Bronchial epithelial cell (primary cell): ENCODE data around the gene NDUFAF2. TPM values are rescaled to one million over a fixed set of nuclear protein-coding genes. Genes with fewer than 3 reads are reported as not detected.

ENCODE experiments used
- DNase-seq: peaks from one replicate; pipeline ENCODE4 v3.0.0-alpha.2; 2010; ENCODE audit warnings: low read depth
- FAIRE-seq: peaks from 2 replicates; lab custom pipeline; 2011; peaks lifted over from hg19 to GRCh38; lab: Jason Lieb, UNC
- H3K27me3 ChIP-seq: 2 replicates; pipeline ENCODE4 v1.5.1; 2011; ENCODE audit warnings: low read length; ENCODE audit not compliant: control insufficient read depth, insufficient read depth
- H3K36me3 ChIP-seq: 2 replicates; pipeline ENCODE4 v1.5.1; 2011; ENCODE audit warnings: low read length; ENCODE audit not compliant: control insufficient read depth, insufficient read depth
- H3K4me3 ChIP-seq: 2 replicates; pipeline ENCODE4 v1.5.1; 2011; ENCODE audit warnings: mild to moderate bottlenecking, low read depth, low read length, control low read depth
- CTCF ChIP-seq: IDR thresholded peaks from 2 replicates; pipeline ENCODE4 v1.5.1; 2011; ENCODE audit warnings: mild to moderate bottlenecking, moderate library complexity, low read length, control low read depth, inconsistent platforms; ENCODE audit not compliant: insufficient read depth, severe bottlenecking
- total RNA-seq: library from RNA; depleted of rRNA; stranded (reverse); fragments of >200 nt; gene quantifications from 2 replicates; pipeline ENCODE4 v1.2.1, GENCODE V29; 2014

Gene NDUFAF2
- total RNA-seq, 1 donor from 2014 or later: 40.5 TPM

- H3K4me3 ChIP-seq: no peak overlapping the region
- no peaks in the 10 kb centered on the region for H3K27me3 ChIP-seq
- H3K36me3 ChIP-seq: no peaks in the 10 kb centered on the region
- TF ChIP-seq CTCF: no peak
- FAIRE-seq (no peak), DNase-seq (no peak)
These were observed 185.3 kb downstream of the NDUFAF2 start for GRCh38 chr5:61130289-61130688.

- no peaks in the 10 kb centered on the region for H3K36me3 ChIP-seq
- no peak for FAIRE-seq
- DNase-seq: no peak
- no peaks in the 10 kb centered on the region for H3K27me3 ChIP-seq
- H3K4me3 ChIP-seq: no peak overlapping the region
- no peak for TF ChIP-seq CTCF
These were observed 187.6 kb downstream of the NDUFAF2 start for GRCh38 chr5:61132559-61132958.

- Histone ChIP-seq H3K27me3 (no peaks in the 10 kb centered on the region), H3K36me3 (no peaks in the 10 kb centered on the region), H3K4me3 (no peak overlapping the region)
- TF ChIP-seq CTCF: no peak
- FAIRE-seq (no peak), DNase-seq (no peak)
These were observed 192.8 kb downstream of the NDUFAF2 start for GRCh38 chr5:61137835-61138234.

GRCh38 chr5:61139094-61139873, 194.3 kb downstream of the NDUFAF2 start:
- TF ChIP-seq CTCF: peak; percentile 11
- Histone ChIP-seq H3K27me3 (no peaks in the 10 kb centered on the region), H3K36me3 (no peaks in the 10 kb centered on the region), H3K4me3 (no peak overlapping the region)
- no peak for FAIRE-seq
- no peak for DNase-seq

- TF ChIP-seq CTCF: no peak
- DNase-seq (no peak), FAIRE-seq (peak; percentile 18)
- Histone ChIP-seq H3K36me3 (no peaks in the 10 kb centered on the region), H3K27me3 (no peaks in the 10 kb centered on the region), H3K4me3 (no peak overlapping the region)
These were observed 194.9 kb downstream of the NDUFAF2 start for GRCh38 chr5:61139931-61140330.

- DNase-seq: no peak
- TF ChIP-seq CTCF: no peak
- Histone ChIP-seq H3K36me3 (no peaks in the 10 kb centered on the region), H3K27me3 (no peaks in the 10 kb centered on the region), H3K4me3 (no peak overlapping the region)
- no peak for FAIRE-seq
These were observed 196.8 kb downstream of the NDUFAF2 start for GRCh38 chr5:61141801-61142200.
